Liver (tissue), 9 donors: ENCODE measurements around the gene PGAM2. TPM values are rescaled to one million over a fixed set of nuclear protein-coding genes. Genes with fewer than 3 reads are reported as not detected.

Experiments
- DNase-seq: peaks from one replicate; pipeline ENCODE4 v3.0.0-alpha.2; 2017; ENCODE audit warnings: low spot score
- H3K27ac ChIP-seq, 2 donors: one replicate each; pipeline ENCODE4 v1.7.0; 2013; ENCODE audit warnings: inconsistent platforms in 2 of 2, low read length in 2 of 2, control low read depth in 1 of 2, low read depth in 1 of 2, mild to moderate bottlenecking in 1 of 2
- H3K27me3 ChIP-seq, 4 donors: one replicate each; pipeline versions ENCODE4 v1.6.1 to v1.7.0; 2013; ENCODE audit warnings: low read length in 3 of 4, inconsistent platforms in 1 of 4, mild to moderate bottlenecking in 1 of 4, moderate library complexity in 1 of 4; ENCODE audit not compliant: control insufficient read depth in 4 of 4, insufficient read depth in 4 of 4
- H3K36me3 ChIP-seq, 4 donors: one replicate each; pipeline versions ENCODE4 v1.6.1 to v1.7.0; 2013; ENCODE audit warnings: low read length in 3 of 4, mild to moderate bottlenecking in 3 of 4, low read depth in 1 of 4, moderate library complexity in 1 of 4; ENCODE audit not compliant: control insufficient read depth in 4 of 4, insufficient read depth in 3 of 4
- H3K4me1 ChIP-seq, 4 donors: one replicate each; pipeline versions ENCODE4 v1.6.1 to v1.7.0; 2013; ENCODE audit warnings: low read length in 3 of 4, mild to moderate bottlenecking in 3 of 4, moderate library complexity in 1 of 4; ENCODE audit not compliant: control insufficient read depth in 4 of 4, insufficient read depth in 4 of 4
- H3K4me3 ChIP-seq, 3 donors: one replicate each; pipeline versions ENCODE4 v1.6.1 to v1.7.0; 2013; ENCODE audit warnings: low read length in 3 of 3, control low read depth in 1 of 3, low read depth in 1 of 3, mild to moderate bottlenecking in 1 of 3
- H3K9ac ChIP-seq, 2 donors: one replicate each; pipeline ENCODE4 v1.7.0; 2013; ENCODE audit warnings: low read length in 2 of 2, mild to moderate bottlenecking in 2 of 2, moderate library complexity in 2 of 2, control low read depth in 1 of 2, low read depth in 1 of 2
- H3K9me3 ChIP-seq, 4 donors: one replicate each; pipeline versions ENCODE4 v1.6.1 to v1.7.0; 2013; ENCODE audit warnings: low read length in 3 of 4; ENCODE audit not compliant: control insufficient read depth in 4 of 4
- ATF3 ChIP-seq: IDR thresholded peaks from 2 replicates; pipeline ENCODE4 v1.6.1; 2016; ENCODE audit warnings: antibody characterized with exemption
- CTCF ChIP-seq: fragments of 150-350 bp; IDR thresholded peaks from 2 replicates; pipeline ENCODE4 v1.5.1; 2017; ENCODE audit warnings: improper control_type of control experiment, low read depth, low read length; ENCODE audit not compliant: missing input control
- EGR1 ChIP-seq, 2 donors: IDR thresholded peaks; 2 replicates each; pipeline ENCODE4 v1.6.1; 2016 to 2018; ENCODE audit warnings: antibody characterized with exemption in 2 of 2, low read depth in 2 of 2
- FOXA1 ChIP-seq: IDR thresholded peaks from 2 replicates; pipeline ENCODE4 v1.6.1; 2016; ENCODE audit warnings: antibody characterized with exemption
- GABPA ChIP-seq, 2 donors: IDR thresholded peaks in 1 of 2; conservative IDR thresholded peaks in 1 of 2; 2 replicates each; pipeline ENCODE4 v1.6.1; 2016; ENCODE audit warnings: antibody characterized with exemption in 2 of 2, mild to moderate bottlenecking in 1 of 2, moderate library complexity in 1 of 2
- HNF4G ChIP-seq: IDR thresholded peaks from 2 replicates; pipeline ENCODE4 v1.6.1; 2016; ENCODE audit warnings: antibody characterized with exemption
- JUND ChIP-seq, 2 donors: IDR thresholded peaks; 2 replicates each; pipeline ENCODE4 v1.6.1; 2016; ENCODE audit warnings: antibody characterized with exemption in 2 of 2
- MAX ChIP-seq: IDR thresholded peaks from 2 replicates; pipeline ENCODE4 v1.6.1; 2016; ENCODE audit warnings: antibody characterized with exemption
- NR2F2 ChIP-seq: IDR thresholded peaks from 2 replicates; pipeline ENCODE4 v1.6.1; 2016; ENCODE audit warnings: antibody characterized with exemption
- RAD21 ChIP-seq, 2 donors: IDR thresholded peaks; 2 replicates each; pipeline ENCODE4 v1.6.1; 2016; ENCODE audit warnings: antibody characterized with exemption in 2 of 2, mild to moderate bottlenecking in 2 of 2
- REST ChIP-seq: IDR thresholded peaks from 2 replicates; pipeline ENCODE4 v1.6.1; 2016; ENCODE audit warnings: antibody characterized with exemption, mild to moderate bottlenecking
- SP1 ChIP-seq: IDR thresholded peaks from 2 replicates; pipeline ENCODE4 v1.6.1; 2018; ENCODE audit warnings: antibody characterized with exemption, mild to moderate bottlenecking
- YY1 ChIP-seq: IDR thresholded peaks from 2 replicates; pipeline ENCODE4 v1.6.1; 2016; ENCODE audit warnings: antibody characterized with exemption, mild to moderate bottlenecking
- ZBTB33 ChIP-seq: IDR thresholded peaks from 2 replicates; pipeline ENCODE4 v1.6.1; 2016; ENCODE audit warnings: antibody characterized with exemption
- WGBS: extraction: QIAGEN DNeasy Blood & Tissue Kit; methylation state at CpG from one replicate; pipeline ENCODE4 v1.1.7; 2013; 5-methylcytosine and 5-hydroxymethylcytosine counted together
- polyA plus RNA-seq, 2 donors: library from polyadenylated mRNA; stranded (reverse) in 1 of 2; unstranded in 1 of 2; fragments of 200-250 nt in 1 of 2; fragments of >200 nt in 1 of 2; fragmentation: Nextera tagmentation in 1 of 2; extraction: Ambion mirVana in 1 of 2; gene quantifications; one replicate each; pipeline versions ENCODE4 v1.2.1 to v1.2.3, GENCODE V29; 2013 to 2015
- total RNA-seq, 2 donors: library from RNA; depleted of rRNA; stranded (reverse); fragments of >200 nt; gene quantifications; one replicate each; pipeline ENCODE4 v1.2.3, GENCODE V29; 2014
- donor health status: healthy.
- donor health status: healthy.
- donor health status: healthy.
- donor health status: healthy.
- donor health status: healthy.

Gene PGAM2
- total and polyA plus RNA-seq, 4 donors, result 0.13 to 2.3 (median 0.49) TPM

- TF ChIP-seq ZBTB33 (no peak), MAX (no peak), JUND (IDR thresholded peaks at IDR 0.05) (no peak), ATF3 (no peak), EGR1 (IDR thresholded peaks at IDR 0.05; ENCODE audit: low read depth in 2 of 2) (no peak)
Measured at GRCh38 chr7:44080686-44081265, 15.4 kb upstream of the PGAM2 start (continued).

GRCh38 chr7:44080118-44080517, 14.8 kb upstream of the PGAM2 start:
- TF ChIP-seq YY1 (no peak), MAX (no peak), EGR1 (IDR thresholded peaks at IDR 0.05; ENCODE audit: low read depth in 2 of 2) (no peak), RAD21 (IDR thresholded peaks at IDR 0.05) (no peak), JUND (IDR thresholded peaks at IDR 0.05) (no peak), HNF4G (no peak), GABPA (IDR thresholded peaks at IDR 0.05 in 1 of 2, conservative IDR thresholded peaks at IDR 0.05 in 1 of 2) (no peak), ATF3 (no peak), SP1 (no peak), FOXA1 (no peak), REST (no peak), CTCF (no peak), NR2F2 (no peak)
- H3K27ac ChIP-seq, result no peak overlapping the region
- peaks cover 13 to 53% (median 31%) of the 10 kb centered on the region in 4 donors for H3K4me1 ChIP-seq
- no peak for DNase-seq
- H3K27me3 ChIP-seq, result no peaks in the 10 kb centered on the region
- no peaks in the 10 kb centered on the region for H3K9me3 ChIP-seq
- H3K9ac ChIP-seq, result no peak overlapping the region
- H3K4me3 ChIP-seq, result no peak overlapping the region
- peaks cover 5 to 37% (median 15%) of the 10 kb centered on the region in 4 donors for H3K36me3 ChIP-seq
- 93% methylated on average over 5 of the region's 5 CpGs for WGBS
